Putamen (tissue), 1 donor: ENCODE data around the gene DAZAP1.

ENCODE experiments used
- DNase-seq: peaks from one replicate; pipeline ENCODE4 v3.0.0-alpha.2; 2016; ENCODE audit warnings: low spot score

DAZAP1 gene

DNA sequence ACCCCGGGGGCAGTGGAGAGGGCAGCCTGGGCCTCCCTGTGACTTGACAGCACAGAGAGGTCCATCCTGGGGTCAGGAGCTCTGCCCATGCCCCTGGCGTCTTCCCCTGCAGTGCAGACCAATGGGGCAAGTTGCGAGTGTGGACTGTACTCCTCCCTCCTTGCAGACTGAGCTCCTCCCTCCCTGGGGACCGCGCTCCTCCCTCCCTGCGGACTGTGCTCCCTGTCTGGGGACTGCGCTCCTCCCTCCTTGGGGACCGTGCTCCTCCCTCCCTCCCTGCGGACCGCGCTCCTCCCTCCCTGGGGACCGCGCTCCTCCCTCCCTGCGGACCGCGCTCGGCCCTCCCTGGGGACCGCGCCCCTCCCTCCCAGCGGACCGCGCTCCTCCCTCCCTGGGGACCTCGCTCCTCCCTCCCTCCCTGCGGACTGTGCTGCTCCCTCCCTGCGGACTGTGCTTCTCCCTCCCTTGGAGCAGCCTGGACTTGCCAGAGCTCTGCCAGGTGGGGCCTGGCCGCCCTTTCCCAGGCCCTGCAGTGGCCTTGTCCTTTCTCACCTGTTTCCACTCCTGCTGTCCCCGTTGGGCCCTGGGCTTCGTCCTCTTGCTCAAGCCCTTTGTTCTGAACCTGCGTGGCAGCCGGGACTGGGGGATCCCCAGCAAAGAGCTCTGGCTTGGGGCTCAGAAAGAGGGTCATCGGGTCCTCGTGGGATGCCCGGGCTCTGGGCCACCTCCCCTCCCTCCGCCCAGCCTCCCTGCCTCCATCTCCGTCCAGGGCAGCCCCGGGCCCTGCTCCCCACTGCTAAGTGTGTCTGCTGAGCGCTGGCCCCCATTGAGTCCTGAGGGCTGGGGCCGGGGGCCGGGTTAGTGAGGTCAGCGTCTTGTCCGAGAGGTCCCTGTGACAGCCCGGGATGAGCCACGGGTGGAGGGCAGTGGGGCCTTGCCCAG is 12.9 kb upstream of the DAZAP1 start:
- no peak for DNase-seq

DNA sequence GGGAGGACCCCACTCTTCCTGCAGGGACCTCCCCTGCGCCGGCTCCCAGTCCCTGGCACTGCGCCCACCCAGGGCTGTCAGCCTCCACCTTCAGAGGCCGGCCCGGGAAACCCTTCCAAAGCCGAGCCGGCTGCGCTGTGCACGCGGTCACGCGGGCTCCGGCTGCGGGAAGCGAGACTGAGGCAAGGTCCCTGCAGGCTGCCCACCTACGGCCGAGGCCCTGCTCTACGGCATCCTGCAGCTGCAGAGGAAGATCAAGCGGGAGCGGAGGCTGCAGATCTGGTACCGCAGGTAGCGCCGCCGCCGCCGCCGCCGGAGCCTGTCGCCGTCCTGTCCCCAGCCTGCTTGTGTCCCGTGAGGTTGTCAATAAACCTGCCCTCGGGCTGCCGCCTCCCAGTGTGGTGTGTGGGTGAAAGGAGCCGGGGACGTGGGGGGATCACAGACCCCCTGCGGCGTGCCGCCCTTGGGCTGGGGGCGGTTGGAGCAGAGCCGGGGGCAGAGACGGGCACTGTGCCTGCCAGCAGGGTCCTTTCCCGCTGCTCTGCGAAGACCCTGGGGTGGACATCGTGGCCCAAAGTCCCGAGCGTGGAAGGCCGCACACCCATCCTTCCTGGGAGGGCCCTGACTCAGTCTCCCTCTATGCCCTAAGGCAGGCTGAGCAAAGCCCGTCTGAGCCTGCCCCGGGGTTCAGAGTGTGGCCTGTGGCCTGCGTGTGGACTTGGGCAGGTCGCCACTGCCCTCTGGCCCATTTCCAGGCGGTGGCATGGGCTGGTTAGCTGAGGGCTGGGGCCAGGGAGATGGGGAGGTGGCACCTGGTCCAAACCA is 12.0 kb upstream of the DAZAP1 start:
- DNase-seq: no peak

GRCh38 chr19:1396019-1396767 is 11.2 kb upstream of the DAZAP1 start:
- no peak for DNase-seq

DNA sequence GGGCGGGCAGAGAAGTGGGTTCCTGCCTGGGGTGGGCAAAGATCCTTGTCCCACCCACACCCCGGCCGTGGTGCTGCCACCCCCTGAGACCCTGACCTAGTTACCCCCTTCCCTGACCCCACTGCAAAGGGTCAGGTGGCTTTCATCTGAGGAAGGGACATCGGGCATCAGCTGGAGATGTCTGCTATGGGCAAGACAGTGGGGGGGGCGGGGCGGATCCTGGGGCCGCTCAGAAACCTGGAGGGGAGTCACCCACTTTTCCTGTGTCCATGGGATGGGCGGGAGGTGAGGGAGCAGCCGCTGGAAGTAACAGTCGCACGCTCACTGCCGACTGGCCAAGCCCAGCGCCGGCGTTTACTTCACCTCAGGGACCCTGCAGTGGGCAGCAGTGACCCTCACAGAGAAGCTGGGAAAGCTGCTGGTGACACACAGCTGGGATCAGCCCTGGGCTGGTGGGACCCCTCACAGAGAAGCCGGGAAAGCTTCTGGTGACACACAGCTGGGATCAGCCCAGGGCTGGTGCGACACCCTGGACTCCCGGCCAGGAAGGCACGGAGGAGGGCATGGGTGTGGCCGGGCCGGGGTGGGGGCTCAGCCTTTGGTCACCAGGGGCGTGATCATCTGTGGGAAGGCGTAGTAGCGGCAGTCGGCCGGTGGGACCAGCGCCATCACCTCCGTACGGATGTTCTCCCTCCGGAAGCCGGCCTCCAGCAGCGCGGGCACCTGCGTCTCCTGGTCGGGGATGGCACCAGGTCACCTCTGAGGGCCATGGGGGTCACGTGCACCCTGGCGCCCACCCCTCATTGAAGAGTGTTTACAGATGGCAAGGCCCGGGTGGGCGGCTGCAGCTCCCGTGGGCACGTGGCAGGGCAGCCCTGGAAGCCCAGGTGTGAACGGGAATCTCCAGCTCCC is 10.4 kb upstream of the DAZAP1 start:
- DNase-seq: no peak

- no peak for DNase-seq
Observed at GRCh38 chr19:1397838-1398237, 9.5 kb upstream of the DAZAP1 start.

GRCh38 chr19:1399079-1399478 is 8.3 kb upstream of the DAZAP1 start:
- DNase-seq: no peak

DNA sequence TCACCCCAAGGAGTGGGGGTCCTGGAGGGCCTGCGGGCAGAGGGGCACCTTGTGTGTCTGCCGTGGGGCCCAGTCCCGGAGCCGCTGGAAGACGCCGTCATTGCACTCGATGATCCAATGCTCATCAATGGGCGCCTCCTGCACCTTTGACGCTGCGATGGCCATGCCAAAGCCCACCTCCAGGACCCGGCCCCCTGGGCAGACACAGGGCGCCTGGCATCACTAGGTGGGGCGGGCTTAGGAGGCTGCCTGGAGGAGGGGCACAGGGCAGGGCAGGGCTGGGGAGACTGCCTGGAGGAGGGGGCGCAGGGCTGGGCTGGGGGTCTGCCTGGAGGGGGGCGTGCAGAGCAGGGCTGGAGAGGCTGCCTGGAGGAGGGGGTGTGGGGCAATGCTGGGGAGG is 7.6 kb upstream of the DAZAP1 start:
- DNase-seq: no peak

DNA sequence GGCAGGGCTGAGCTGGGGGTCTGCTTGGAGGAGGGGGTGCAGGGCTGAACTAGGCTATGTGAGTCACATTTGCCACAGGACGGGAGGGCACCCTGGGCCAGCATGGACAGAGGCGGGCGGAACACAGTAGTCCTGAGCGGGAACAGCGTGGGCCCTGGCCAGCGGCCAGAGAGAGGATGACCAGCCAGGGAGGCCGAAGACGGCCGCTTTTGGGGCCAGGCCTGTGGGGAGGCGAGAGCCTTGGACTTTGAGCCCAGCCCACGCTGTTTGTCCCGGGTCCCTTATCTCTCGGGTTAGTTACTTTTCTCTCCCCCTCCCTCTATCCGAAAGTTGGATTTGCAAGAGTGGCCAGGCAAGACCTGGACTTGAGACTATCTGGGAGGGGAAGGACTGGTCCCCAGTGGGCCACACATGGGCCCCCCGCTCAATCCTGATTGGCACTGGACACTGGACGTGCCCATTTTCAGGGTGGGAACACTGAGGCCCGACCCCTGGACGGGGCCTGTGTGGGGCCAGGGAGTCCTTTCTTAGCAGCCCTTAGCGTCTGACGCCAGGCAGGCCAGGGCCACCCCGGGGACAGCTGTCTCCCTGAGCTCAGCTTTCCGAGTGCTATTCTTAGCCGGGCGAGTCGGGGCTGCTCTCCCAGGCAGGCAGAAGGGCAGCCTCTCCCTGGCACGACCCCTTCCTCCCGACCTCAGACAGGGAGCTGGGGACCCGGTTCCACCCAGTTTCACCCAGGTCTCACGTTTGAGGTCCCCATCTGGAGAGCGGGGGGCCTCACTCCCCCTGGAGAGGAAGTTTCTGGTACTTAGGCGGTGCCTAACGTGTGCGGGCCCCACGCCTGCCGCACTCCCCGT is 6.9 kb upstream of the DAZAP1 start:
- DNase-seq: no peak

GRCh38 chr19:1401138-1401888 is 6.1 kb upstream of the DAZAP1 start, which contains the start of gene GAMT:
Gene GAMT, minus strand, starts transcription at chr19:1401542. Its CDS starts 66 bp downstream, at chr19:1401476.
- DNase-seq: no peak

DNA sequence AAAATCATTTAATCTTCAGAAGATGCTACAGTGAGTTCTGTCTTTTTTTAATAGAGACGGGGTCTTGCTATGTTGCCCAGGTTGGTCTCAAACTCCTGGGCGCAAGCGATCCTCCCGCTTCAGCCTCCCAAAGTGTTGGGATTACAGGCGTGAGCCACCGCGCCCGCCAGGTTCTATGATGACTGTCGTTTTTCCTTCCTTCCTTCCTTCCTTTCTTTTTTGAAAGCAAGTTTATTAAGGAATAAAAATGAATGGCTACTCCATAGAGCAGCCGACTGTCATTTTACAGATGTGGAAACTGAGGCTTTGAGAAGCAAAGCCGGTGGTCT is 5.5 kb upstream of the DAZAP1 start:
- no peak for DNase-seq

DNA sequence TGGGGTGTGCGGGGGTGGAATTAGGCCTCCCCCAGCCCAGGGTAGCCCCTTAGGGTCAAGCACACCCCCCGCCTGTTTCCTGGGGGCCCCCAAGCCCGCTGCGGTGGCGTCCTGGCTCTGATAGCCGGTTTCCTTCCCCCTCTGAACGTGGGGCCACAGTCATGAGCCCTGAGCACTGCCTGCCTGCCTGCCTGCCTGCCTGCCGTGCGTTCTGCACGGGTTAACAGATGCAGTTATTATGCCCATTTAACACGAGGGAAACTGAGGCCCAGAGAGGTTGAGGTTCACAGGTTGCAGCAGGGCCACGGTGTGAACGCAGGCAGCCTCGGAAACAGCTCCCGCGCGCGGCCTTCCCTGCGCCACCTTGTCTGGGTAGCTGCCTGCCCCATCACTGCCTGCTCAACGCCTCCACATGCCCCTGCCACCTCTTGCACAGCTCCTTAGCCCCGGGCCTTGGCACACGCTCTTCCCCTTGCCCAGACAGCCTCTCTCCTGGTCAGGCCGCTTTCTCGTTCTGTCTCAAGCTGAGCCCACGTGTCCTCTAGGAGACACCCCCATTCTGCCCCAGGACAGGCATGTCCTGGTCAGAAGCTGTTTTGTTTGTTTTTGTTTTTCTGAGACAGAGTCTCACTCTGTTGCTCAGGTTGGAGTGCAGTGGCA is 4.8 kb upstream of the DAZAP1 start:
- DNase-seq: no peak

DNA sequence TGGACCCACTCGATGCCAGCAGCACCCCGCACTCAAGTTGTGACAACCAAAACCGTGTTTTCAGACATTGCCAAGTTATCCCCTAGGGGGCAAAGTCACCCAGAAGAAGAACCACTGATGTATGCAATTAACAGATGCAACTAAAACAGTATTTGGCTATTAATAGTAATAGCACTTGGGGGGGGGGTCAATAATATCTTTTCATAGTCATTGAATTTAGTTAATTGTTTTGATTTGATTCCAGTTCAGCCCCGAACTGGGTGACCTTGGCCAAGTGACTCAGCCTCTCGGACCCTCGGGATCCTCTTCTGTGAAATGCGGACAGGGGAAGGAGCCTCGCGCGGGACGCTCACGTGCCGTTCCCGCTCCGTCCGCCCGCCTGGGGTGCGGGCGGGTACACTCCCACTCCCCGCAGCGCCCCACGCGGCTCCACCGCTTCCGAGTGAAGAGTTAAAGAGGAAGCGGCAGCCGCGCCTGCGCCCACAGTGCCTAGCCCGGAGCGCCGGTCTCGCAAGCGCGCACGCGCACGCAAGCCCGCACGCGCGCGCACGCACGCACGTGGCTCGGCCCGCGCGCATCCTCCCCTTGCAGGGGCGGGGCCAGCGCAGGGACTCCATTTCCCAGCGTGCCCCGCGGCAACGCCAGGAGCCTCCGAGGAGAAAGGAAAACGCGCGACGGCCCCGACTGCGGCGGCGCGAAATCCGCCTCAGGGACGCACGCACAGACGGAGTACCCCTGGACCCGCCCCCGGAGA is 435 bp upstream of the DAZAP1 start:
- DNase-seq: peak; percentile 98

GRCh38 chr19:1408300-1409203 is 1.2 kb downstream of the DAZAP1 start:
- no peak for DNase-seq

DNA sequence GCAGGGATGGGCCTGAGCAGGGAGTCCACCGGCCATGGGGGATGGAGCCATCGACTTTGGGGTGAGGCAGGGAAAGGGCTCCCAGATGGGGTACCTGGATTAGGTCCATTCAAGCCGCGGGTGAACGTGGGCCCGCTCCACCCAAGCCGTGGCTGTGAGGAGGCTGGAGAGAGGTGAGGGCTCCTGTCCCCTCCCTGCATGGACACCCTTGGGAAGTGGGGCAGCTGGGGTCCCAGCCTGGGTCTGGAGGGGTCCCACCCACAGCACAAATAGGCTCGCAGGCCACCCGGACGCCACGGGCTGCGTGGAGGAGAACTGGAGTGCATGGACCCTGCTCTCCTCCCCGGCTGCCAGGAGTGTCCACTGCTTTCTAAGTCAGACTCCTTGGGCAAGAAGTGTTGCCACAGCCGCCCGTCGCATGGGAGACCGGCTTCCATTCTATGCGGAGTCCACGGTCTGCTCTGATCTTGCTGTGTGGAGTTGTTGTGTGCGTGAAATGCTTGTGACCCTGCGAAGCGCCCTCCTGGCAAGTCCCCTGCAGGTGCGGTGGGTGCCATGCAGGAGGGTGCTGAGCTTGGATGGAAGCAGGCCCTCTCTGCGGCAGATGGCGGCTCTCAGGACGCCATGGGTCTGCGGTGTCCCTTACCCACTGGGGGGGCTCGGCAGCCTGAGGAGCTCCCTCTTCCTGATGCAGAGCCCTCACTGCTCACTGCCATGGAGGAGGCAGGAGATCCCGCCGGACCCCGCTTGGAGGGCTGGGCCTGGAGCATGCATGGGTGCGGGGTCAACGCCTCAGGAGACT is 2.0 kb downstream of the DAZAP1 start:
- no peak for DNase-seq

DNA sequence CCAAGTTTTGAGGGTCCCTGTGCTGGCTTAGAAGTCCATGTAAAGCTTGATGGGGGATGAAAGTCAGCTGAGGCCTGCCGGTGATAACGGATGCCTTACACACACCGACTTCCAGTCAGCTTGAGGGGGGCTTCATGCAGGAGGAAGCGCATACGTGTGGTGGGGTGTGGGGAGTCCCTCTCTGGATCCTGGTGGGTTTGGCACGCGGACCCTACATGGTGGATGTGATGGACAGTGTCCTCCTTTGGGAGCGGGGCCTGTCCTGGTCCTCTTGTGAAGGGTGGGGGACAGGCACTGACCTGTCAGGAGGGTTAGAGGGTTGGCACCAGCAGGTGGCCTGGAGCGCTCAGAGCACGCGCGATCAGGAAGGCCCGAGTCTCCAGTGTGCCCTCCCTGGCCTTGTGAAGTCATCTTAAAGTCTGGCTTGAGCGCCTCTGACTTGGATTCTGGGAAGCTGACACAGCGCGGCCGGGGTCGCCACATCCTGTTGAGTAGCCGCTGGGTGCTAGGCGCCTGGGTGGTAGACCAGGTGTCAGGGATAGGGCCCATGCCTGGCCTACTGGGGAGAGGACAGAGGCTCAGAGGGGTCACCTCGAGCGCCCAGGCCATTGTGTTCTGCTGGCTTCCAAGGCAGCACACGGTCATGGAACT is 2.9 kb downstream of the DAZAP1 start:
- DNase-seq: no peak

- no peak for DNase-seq
Observed at GRCh38 chr19:1410789-1411188, 3.4 kb downstream of the DAZAP1 start.
